Frontal cortex (tissue), 4 donors: ENCODE data around the gene TMEM63A. TPM values are rescaled to one million over a fixed set of nuclear protein-coding genes. Genes with fewer than 3 reads are reported as not detected.
"Not testable (repeated sequence)": the region's sequence is repeated elsewhere in the genome, so short reads cannot be mapped to it uniquely, and the experiment has no call there.

Experiments used
- DNase-seq, 2 donors: peaks; one replicate each; pipeline ENCODE4 v3.0.0; 2012; ENCODE audit warnings: low spot score in 2 of 2
- FAIRE-seq: peaks from 2 replicates; lab custom pipeline; 2012; peaks lifted over from hg19 to GRCh38; lab: Jason Lieb, UNC
- total RNA-seq: library from RNA; depleted of rRNA; stranded (reverse); fragments of >200 nt; gene quantifications from one replicate; pipeline ENCODE4 v1.2.3, GENCODE V29; 2014
- donor health status: control.
- donor health status: control.
- donor health status: control.

The TMEM63A gene
- total RNA-seq, 1 donor from 2014 or later: 0.82 TPM

GRCh38 chr1:225888289-225888897, 6.2 kb upstream of the TMEM63A start:
- no peak for FAIRE-seq

GRCh38 chr1:225887554-225888288, 5.5 kb upstream of the TMEM63A start:
- not testable (repeated sequence) for FAIRE-seq, DNase-seq

More at GRCh38 chr1:225888289-225888897, 6.2 kb upstream of the TMEM63A start:
- no peak for DNase-seq

GRCh38 chr1:225887030-225887314, 4.8 kb upstream of the TMEM63A start:
- FAIRE-seq: no peak
- DNase-seq: no peak

GRCh38 chr1:225886159-225887029, 4.2 kb upstream of the TMEM63A start:
- FAIRE-seq: no peak
- no peak for DNase-seq

GRCh38 chr1:225885336-225885735, 3.2 kb upstream of the TMEM63A start:
- no peak for DNase-seq
- no peak for FAIRE-seq

GRCh38 chr1:225883616-225884265, 1.6 kb upstream of the TMEM63A start:
- FAIRE-seq (no peak), DNase-seq (no peak)

GRCh38 chr1:225882694-225883615, 775 bp upstream of the TMEM63A start:
- FAIRE-seq: no peak
- DNase-seq: peak; percentile 65 to 72

- DNase-seq (no peak), FAIRE-seq (no peak)
Observed at GRCh38 chr1:225881081-225881958, 860 bp downstream of the TMEM63A start.

GRCh38 chr1:225880636-225881035, 1.5 kb downstream of the TMEM63A start:
- DNase-seq (no peak), FAIRE-seq (no peak)

GRCh38 chr1:225880222-225880588, 2.0 kb downstream of the TMEM63A start:
- FAIRE-seq (no peak), DNase-seq (peak; percentile 56 to 70)

GRCh38 chr1:225879521-225880221, 2.5 kb downstream of the TMEM63A start:
- FAIRE-seq (no peak), DNase-seq (no peak)

GRCh38 chr1:225878282-225878681, 3.9 kb downstream of the TMEM63A start:
- DNase-seq: no peak
- no peak for FAIRE-seq

- no peak for FAIRE-seq
Observed at GRCh38 chr1:225877580-225877979, 4.6 kb downstream of the TMEM63A start.

GRCh38 chr1:225876900-225877510, 5.2 kb downstream of the TMEM63A start:
- no peak for DNase-seq
- FAIRE-seq: no peak

More at GRCh38 chr1:225877580-225877979, 4.6 kb downstream of the TMEM63A start:
- peak in 1 of 2 donors; percentile 64 for DNase-seq

- DNase-seq (no peak), FAIRE-seq (no peak)
Observed at GRCh38 chr1:225875044-225875815, 7.0 kb downstream of the TMEM63A start.

GRCh38 chr1:225874431-225874830, 7.7 kb downstream of the TMEM63A start:
- FAIRE-seq: no peak
- no peak for DNase-seq
